ENCODE measurements around the gene TLL1. TPM values are rescaled to one million over a fixed set of nuclear protein-coding genes. Genes with fewer than 3 reads are reported as not detected.

The TLL1 gene
- total RNA-seq, 1 donor from 2014 or later = 39.7 TPM

GRCh38 chr4:166067915-166068314 lies 194.9 kb downstream of the TLL1 start:
- Mint-ChIP-seq H3K9me3 (ENCODE audit: unreplicated experiment) (no peaks in the 10 kb centered on the region), H3K4me3 (ENCODE audit: unreplicated experiment) (no peak overlapping the region), H3K4me1 (ENCODE audit: unreplicated experiment) (no peaks in the 10 kb centered on the region), H3K27me3 (ENCODE audit: unreplicated experiment) (no peaks in the 10 kb centered on the region), H3K36me3 (ENCODE audit: unreplicated experiment) (peaks cover 15% of the 10 kb centered on the region), H3K27ac (ENCODE audit: unreplicated experiment) (no peak overlapping the region)
- no peak for DNase-seq (ENCODE audit: extremely low spot score, unreplicated experiment)
- TF ChIP-seq, protein P1, sequence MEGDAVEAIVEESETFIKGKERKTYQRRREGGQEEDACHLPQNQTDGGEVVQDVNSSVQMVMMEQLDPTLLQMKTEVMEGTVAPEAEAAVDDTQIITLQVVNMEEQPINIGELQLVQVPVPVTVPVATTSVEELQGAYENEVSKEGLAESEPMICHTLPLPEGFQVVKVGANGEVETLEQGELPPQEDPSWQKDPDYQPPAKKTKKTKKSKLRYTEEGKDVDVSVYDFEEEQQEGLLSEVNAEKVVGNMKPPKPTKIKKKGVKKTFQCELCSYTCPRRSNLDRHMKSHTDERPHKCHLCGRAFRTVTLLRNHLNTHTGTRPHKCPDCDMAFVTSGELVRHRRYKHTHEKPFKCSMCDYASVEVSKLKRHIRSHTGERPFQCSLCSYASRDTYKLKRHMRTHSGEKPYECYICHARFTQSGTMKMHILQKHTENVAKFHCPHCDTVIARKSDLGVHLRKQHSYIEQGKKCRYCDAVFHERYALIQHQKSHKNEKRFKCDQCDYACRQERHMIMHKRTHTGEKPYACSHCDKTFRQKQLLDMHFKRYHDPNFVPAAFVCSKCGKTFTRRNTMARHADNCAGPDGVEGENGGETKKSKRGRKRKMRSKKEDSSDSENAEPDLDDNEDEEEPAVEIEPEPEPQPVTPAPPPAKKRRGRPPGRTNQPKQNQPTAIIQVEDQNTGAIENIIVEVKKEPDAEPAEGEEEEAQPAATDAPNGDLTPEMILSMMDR (IDR thresholded peaks at IDR 0.05) = no peak

GRCh38 chr4:166073783-166074182 lies 200.7 kb downstream of the TLL1 start:
- Mint-ChIP-seq H3K36me3 (ENCODE audit: unreplicated experiment) (peaks cover 29% of the 10 kb centered on the region), H3K4me1 (ENCODE audit: unreplicated experiment) (peaks cover 20% of the 10 kb centered on the region), H3K9me3 (ENCODE audit: unreplicated experiment) (no peaks in the 10 kb centered on the region), H3K27ac (ENCODE audit: unreplicated experiment) (no peak overlapping the region), H3K27me3 (ENCODE audit: unreplicated experiment) (no peaks in the 10 kb centered on the region), H3K4me3 (ENCODE audit: unreplicated experiment) (no peak overlapping the region)
- TF ChIP-seq, protein P1 (IDR thresholded peaks at IDR 0.05) = no peak
- DNase-seq (ENCODE audit: extremely low spot score, unreplicated experiment) = no peak

GRCh38 chr4:166075599-166075998 lies 202.6 kb downstream of the TLL1 start:
- H3K27ac Mint-ChIP-seq (ENCODE audit: unreplicated experiment) = no peak overlapping the region
- no peak for DNase-seq (ENCODE audit: extremely low spot score, unreplicated experiment)

GRCh38 chr4:166077782-166078181 lies 204.7 kb downstream of the TLL1 start:
- no peaks in the 10 kb centered on the region for H3K27me3 Mint-ChIP-seq (ENCODE audit: unreplicated experiment)
- no peak overlapping the region for H3K27ac Mint-ChIP-seq (ENCODE audit: unreplicated experiment)
- no peak overlapping the region for H3K4me3 Mint-ChIP-seq (ENCODE audit: unreplicated experiment)
- peaks cover 55% of the 10 kb centered on the region for H3K36me3 Mint-ChIP-seq (ENCODE audit: unreplicated experiment)
- H3K4me1 Mint-ChIP-seq (ENCODE audit: unreplicated experiment) = peaks cover 31% of the 10 kb centered on the region
- TF ChIP-seq, protein P1 (IDR thresholded peaks at IDR 0.05) = no peak
- no peak for DNase-seq (ENCODE audit: extremely low spot score, unreplicated experiment)
- peaks cover 5% of the 10 kb centered on the region for H3K9me3 Mint-ChIP-seq (ENCODE audit: unreplicated experiment)

More at GRCh38 chr4:166075599-166075998, 202.6 kb downstream of the TLL1 start:
- TF ChIP-seq, protein P1 (IDR thresholded peaks at IDR 0.05) = no peak
- no peaks in the 10 kb centered on the region for H3K27me3 Mint-ChIP-seq (ENCODE audit: unreplicated experiment)
- peaks cover 39% of the 10 kb centered on the region for H3K36me3 Mint-ChIP-seq (ENCODE audit: unreplicated experiment)
- H3K9me3 Mint-ChIP-seq (ENCODE audit: unreplicated experiment) = peaks cover 5% of the 10 kb centered on the region
- no peak overlapping the region for H3K4me3 Mint-ChIP-seq (ENCODE audit: unreplicated experiment)
- H3K4me1 Mint-ChIP-seq (ENCODE audit: unreplicated experiment) = peaks cover 29% of the 10 kb centered on the region

GRCh38 chr4:166078383-166078782 lies 205.3 kb downstream of the TLL1 start:
- TF ChIP-seq, protein P1 (IDR thresholded peaks at IDR 0.05) = no peak
- H3K27ac Mint-ChIP-seq (ENCODE audit: unreplicated experiment) = no peak overlapping the region
- H3K36me3 Mint-ChIP-seq (ENCODE audit: unreplicated experiment) = peaks cover 52% of the 10 kb centered on the region
- no peak overlapping the region for H3K4me3 Mint-ChIP-seq (ENCODE audit: unreplicated experiment)
- no peaks in the 10 kb centered on the region for H3K27me3 Mint-ChIP-seq (ENCODE audit: unreplicated experiment)
- H3K9me3 Mint-ChIP-seq (ENCODE audit: unreplicated experiment) = peaks cover 5% of the 10 kb centered on the region
- H3K4me1 Mint-ChIP-seq (ENCODE audit: unreplicated experiment) = peaks cover 31% of the 10 kb centered on the region
- no peak for DNase-seq (ENCODE audit: extremely low spot score, unreplicated experiment)

Measured in osteocyte (in vitro differentiated cells).